ENCODE results near the gene KCNIP1.

DNA sequence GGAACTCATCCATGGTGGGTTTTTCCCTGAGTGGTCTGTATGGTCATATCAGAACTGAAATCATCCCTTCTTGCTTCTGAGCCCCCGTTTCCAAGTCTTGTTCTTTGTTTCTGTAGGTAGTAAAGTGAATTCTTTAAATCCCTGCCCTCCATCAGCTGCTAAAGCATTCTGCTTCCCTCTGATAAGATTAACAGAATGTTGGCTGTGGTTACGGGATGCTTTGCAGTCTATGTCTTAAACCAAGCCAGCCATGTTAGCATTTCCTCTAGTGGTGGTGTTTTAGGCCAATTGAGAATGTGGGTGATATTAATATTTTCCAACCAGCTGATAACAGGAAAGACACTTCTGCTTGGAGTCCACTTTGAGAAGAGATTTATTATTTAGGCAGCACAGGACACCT lies 22.0 kb upstream of the KCNIP1 start:
- TF ChIP-seq, protein P1, sequence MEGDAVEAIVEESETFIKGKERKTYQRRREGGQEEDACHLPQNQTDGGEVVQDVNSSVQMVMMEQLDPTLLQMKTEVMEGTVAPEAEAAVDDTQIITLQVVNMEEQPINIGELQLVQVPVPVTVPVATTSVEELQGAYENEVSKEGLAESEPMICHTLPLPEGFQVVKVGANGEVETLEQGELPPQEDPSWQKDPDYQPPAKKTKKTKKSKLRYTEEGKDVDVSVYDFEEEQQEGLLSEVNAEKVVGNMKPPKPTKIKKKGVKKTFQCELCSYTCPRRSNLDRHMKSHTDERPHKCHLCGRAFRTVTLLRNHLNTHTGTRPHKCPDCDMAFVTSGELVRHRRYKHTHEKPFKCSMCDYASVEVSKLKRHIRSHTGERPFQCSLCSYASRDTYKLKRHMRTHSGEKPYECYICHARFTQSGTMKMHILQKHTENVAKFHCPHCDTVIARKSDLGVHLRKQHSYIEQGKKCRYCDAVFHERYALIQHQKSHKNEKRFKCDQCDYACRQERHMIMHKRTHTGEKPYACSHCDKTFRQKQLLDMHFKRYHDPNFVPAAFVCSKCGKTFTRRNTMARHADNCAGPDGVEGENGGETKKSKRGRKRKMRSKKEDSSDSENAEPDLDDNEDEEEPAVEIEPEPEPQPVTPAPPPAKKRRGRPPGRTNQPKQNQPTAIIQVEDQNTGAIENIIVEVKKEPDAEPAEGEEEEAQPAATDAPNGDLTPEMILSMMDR (IDR thresholded peaks at IDR 0.05) = no peak
- no peak for TF ChIP-seq POLR2A (IDR thresholded peaks at IDR 0.05)
- no peak for TF ChIP-seq POLR2AphosphoS5 (IDR thresholded peaks at IDR 0.05; ENCODE audit: insufficient read depth in 1 of 2, low read depth in 1 of 2)
